Transverse colon (tissue), 4 donors: Measurements from ENCODE around the gene AP3B1. TPM values are rescaled to one million over a fixed set of nuclear protein-coding genes. Genes with fewer than 3 reads are reported as not detected.

ENCODE experiments used
- DNase-seq: peaks from one replicate; pipeline ENCODE4 v3.0.0-alpha.2; 2019
- H3K27ac ChIP-seq, 4 donors: fragments of 200-600 bp; sonication (generic); 2 replicates each; pipeline ENCODE4 v1.5.1; 2016 to 2018; ENCODE audit warnings: inconsistent platforms in 4 of 4
- H3K27me3 ChIP-seq: fragments of 200-600 bp; sonication (generic); 2 replicates; pipeline ENCODE4 v1.5.1; 2017; ENCODE audit warnings: inconsistent platforms
- H3K36me3 ChIP-seq, 4 donors: fragments of 200-600 bp; sonication (generic); 2 replicates each; pipeline ENCODE4 v1.5.1; 2017 to 2019; ENCODE audit warnings: inconsistent platforms in 4 of 4
- H3K4me1 ChIP-seq, 4 donors: fragments of 200-600 bp; sonication (generic); 2 replicates each; pipeline ENCODE4 v1.5.1; 2017 to 2020; ENCODE audit warnings: inconsistent platforms in 4 of 4
- H3K4me3 ChIP-seq, 4 donors: fragments of 200-600 bp; sonication (generic); 1 replicate in 1 of 4; 2 replicates in 3 of 4; pipeline versions ENCODE4 v1.5.1 to v1.6.1; 2017 to 2019; ENCODE audit warnings: inconsistent platforms in 4 of 4
- H3K9me3 ChIP-seq, 2 donors: fragments of 200-600 bp; sonication (generic); 2 replicates each; pipeline ENCODE4 v1.5.1; 2017 to 2019; ENCODE audit warnings: inconsistent platforms in 2 of 2
- CTCF ChIP-seq, 5 experiments: fragments of 200-600 bp in 3 of 5; fragments of 450-650 bp in 2 of 5; sonication (generic) in 3 of 5; IDR thresholded peaks; 1 replicate in 2 of 5; 2 replicates in 3 of 5; pipeline ENCODE4 v1.5.1; 2016 to 2017; ENCODE audit warnings: antibody characterized with exemption in 5 of 5, inconsistent platforms in 3 of 5, mild to moderate bottlenecking in 2 of 5, moderate library complexity in 1 of 5
- EP300 ChIP-seq: sonication (generic); formaldehyde crosslinking; IDR thresholded peaks from one replicate; pipeline ENCODE4 v1.6.1; 2017; ENCODE audit warnings: antibody characterized with exemption, low read depth
- POLR2A ChIP-seq: fragments of 450-650 bp; IDR thresholded peaks from one replicate; pipeline ENCODE4 v1.6.1; 2016; ENCODE audit warnings: antibody characterized with exemption, mild to moderate bottlenecking, moderate library complexity
- POLR2AphosphoS5 ChIP-seq, 3 donors: sonication (generic); formaldehyde crosslinking; IDR thresholded peaks; one replicate each; pipeline ENCODE4 v1.6.1; 2016; ENCODE audit warnings: antibody characterized with exemption in 3 of 3
- WGBS, 2 donors: methylation state at CpG; one replicate each; pipeline ENCODE4 v1.1.5; 2018; ENCODE audit warnings: low coverage in 1 of 2; 5-methylcytosine and 5-hydroxymethylcytosine counted together
- in situ Hi-C, 4 donors: fragments of 200-750 bp; cut with MboI; loops; one replicate each; pipeline versions ENCODE4 v1.15.0 to v1.15.1; 2017; ENCODE audit warnings: low sequenced_read_pairs in 3 of 4, low pct_ligation_motif_present in 1 of 4, low pct_unique_long_range_greater_than_20kb in 1 of 4
- intact Hi-C: fragments of 100-400 bp; cut with DNase I; formaldehyde crosslinking; loops from one replicate; pipeline ENCODE4 v1.15.1; 2023; ENCODE audit warnings: low total_unique reads
- total RNA-seq, 4 donors: library from RNA; depleted of rRNA; stranded (reverse); fragments of >200 nt; gene quantifications; one replicate each; pipeline ENCODE4 v1.1.0, GENCODE V29; 2016

The AP3B1 gene
- total RNA-seq, 4 donors from 2014 or later: 45.7 to 61.3 (median 53.4) TPM

GRCh38 chr5:78132507-78132906 is 162.0 kb downstream of the AP3B1 start:
- H3K27ac ChIP-seq: no peak overlapping the region
- H3K27me3 ChIP-seq: no peaks in the 10 kb centered on the region
- intact Hi-C loops (no loop called here), in situ Hi-C loops (no loop called here)
- peaks cover 0 to 5% (median 2%) of the 10 kb centered on the region in 4 donors for H3K36me3 ChIP-seq
- DNase-seq: no peak
- no peak for TF ChIP-seq POLR2A
- no peak for TF ChIP-seq CTCF (IDR thresholded peaks at IDR 0.05)
- no peak for TF ChIP-seq EP300
- no peak for TF ChIP-seq POLR2AphosphoS5 (IDR thresholded peaks at IDR 0.05)
- no peaks in the 10 kb centered on the region for H3K9me3 ChIP-seq
- H3K4me3 ChIP-seq: no peak overlapping the region
- WGBS, 2 donors: 90 to 96% methylated on average over 2 of the region's 2 CpGs
- H3K4me1 ChIP-seq: no peaks in the 10 kb centered on the region

GRCh38 chr5:78129597-78129996 is 164.9 kb downstream of the AP3B1 start:
- no peak for TF ChIP-seq EP300
- TF ChIP-seq POLR2A: no peak
- no peak for TF ChIP-seq CTCF (IDR thresholded peaks at IDR 0.05)
- TF ChIP-seq POLR2AphosphoS5 (IDR thresholded peaks at IDR 0.05): no peak
- peaks cover 0 to 10% (median 3%) of the 10 kb centered on the region in 4 donors for H3K36me3 ChIP-seq
- H3K4me1 ChIP-seq: no peaks in the 10 kb centered on the region
- no peak overlapping the region for H3K4me3 ChIP-seq
- in situ Hi-C loops: no loop called here
- no peak overlapping the region for H3K27ac ChIP-seq
- 78 to 87% methylated on average over 3 of the region's 3 CpGs for WGBS, 2 donors
- intact Hi-C loops: no loop called here
- no peaks in the 10 kb centered on the region for H3K9me3 ChIP-seq
- no peaks in the 10 kb centered on the region for H3K27me3 ChIP-seq
- DNase-seq: no peak

- Histone ChIP-seq H3K36me3 (peaks cover 0 to 10% (median 3%) of the 10 kb centered on the region in 4 donors), H3K27me3 (no peaks in the 10 kb centered on the region), H3K4me3 (no peak overlapping the region), H3K27ac (no peak overlapping the region), H3K4me1 (no peaks in the 10 kb centered on the region), H3K9me3 (no peaks in the 10 kb centered on the region)
- 90% methylated on average over 3 of the region's 3 CpGs for WGBS, 2 donors
- intact Hi-C loops (no loop called here), in situ Hi-C loops (no loop called here)
- no peak for DNase-seq
- peak in 1 of 5 experiments; percentile 4 for TF ChIP-seq CTCF (IDR thresholded peaks at IDR 0.05)
- TF ChIP-seq POLR2A: no peak
- no peak for TF ChIP-seq EP300
- no peak for TF ChIP-seq POLR2AphosphoS5 (IDR thresholded peaks at IDR 0.05)
Measured at GRCh38 chr5:78127875-78128274, 166.6 kb downstream of the AP3B1 start.

- WGBS, 2 donors: 90 to 100% methylated on average over 1 of the region's 1 CpG
- H3K36me3 ChIP-seq: peaks cover 0 to 10% (median 3%) of the 10 kb centered on the region in 4 donors
- H3K27ac ChIP-seq: no peak overlapping the region
- H3K4me1 ChIP-seq: no peaks in the 10 kb centered on the region
- H3K27me3 ChIP-seq: no peaks in the 10 kb centered on the region
- no peak for TF ChIP-seq EP300
- TF ChIP-seq POLR2AphosphoS5 (IDR thresholded peaks at IDR 0.05): no peak
- TF ChIP-seq POLR2A: no peak
- TF ChIP-seq CTCF (IDR thresholded peaks at IDR 0.05): no peak
- in situ Hi-C loops: no loop called here
- intact Hi-C loops: no loop called here
- no peak overlapping the region for H3K4me3 ChIP-seq
- no peaks in the 10 kb centered on the region for H3K9me3 ChIP-seq
- DNase-seq: no peak
Measured at GRCh38 chr5:78126536-78126935, 168.0 kb downstream of the AP3B1 start.
